Measurements from ENCODE around the gene COL20A1. TPM values are rescaled to one million over a fixed set of nuclear protein-coding genes. Genes with fewer than 3 reads are reported as not detected.

The COL20A1 gene
- total RNA-seq, 4 donors from 2014 or later: 0.20 to 0.44 TPM; not detected in 2

GRCh38 chr20:63375438-63375837 lies 82.5 kb downstream of the COL20A1 start:
- H3K4me1 ChIP-seq: no peaks in the 10 kb centered on the region
- no peak for DNase-seq (ENCODE audit: low spot score in 2 of 2)
- H3K4me3 ChIP-seq: no peak overlapping the region
- no peaks in the 10 kb centered on the region for H3K9me3 ChIP-seq
- no peaks in the 10 kb centered on the region for H3K36me3 ChIP-seq
- H3K27ac ChIP-seq: no peak overlapping the region
- peaks cover 0 to 85% of the 10 kb centered on the region in 2 donors for H3K27me3 ChIP-seq
- 91% methylated on average over 3 of the region's 3 CpGs for WGBS, 2 donors
- no peak for TF ChIP-seq CTCF (IDR thresholded peaks at IDR 0.05)
- no peak for TF ChIP-seq EP300 (IDR thresholded peaks at IDR 0.05)
- no peak for TF ChIP-seq POLR2A (IDR thresholded peaks at IDR 0.05)

GRCh38 chr20:63376283-63377250 lies 83.6 kb downstream of the COL20A1 start:
- Histone ChIP-seq H3K27me3 (peaks cover 0 to 79% of the 10 kb centered on the region in 2 donors), H3K4me1 (no peaks in the 10 kb centered on the region), H3K36me3 (no peaks in the 10 kb centered on the region), H3K9me3 (no peaks in the 10 kb centered on the region), H3K27ac (no peak overlapping the region), H3K4me3 (no peak overlapping the region)
- WGBS, 2 donors: 37 to 43% methylated on average over 19 to 31 of the region's 31 CpGs
- no peak for TF ChIP-seq CTCF (IDR thresholded peaks at IDR 0.05)
- TF ChIP-seq EP300 (IDR thresholded peaks at IDR 0.05): no peak
- no peak for TF ChIP-seq POLR2A (IDR thresholded peaks at IDR 0.05)
- no peak for DNase-seq (ENCODE audit: low spot score in 2 of 2)

GRCh38 chr20:63377256-63377941 lies 84.4 kb downstream of the COL20A1 start:
- Histone ChIP-seq H3K27ac (no peak overlapping the region), H3K4me3 (no peak overlapping the region), H3K36me3 (no peaks in the 10 kb centered on the region), H3K4me1 (peaks cover 0 to 3% (median 0%) of the 10 kb centered on the region in 4 donors), H3K9me3 (no peaks in the 10 kb centered on the region), H3K27me3 (peaks cover 0 to 83% of the 10 kb centered on the region in 2 donors)
- 10 to 12% methylated on average over 28 to 32 of the region's 32 CpGs for WGBS, 2 donors
- no peak for TF ChIP-seq EP300 (IDR thresholded peaks at IDR 0.05)
- no peak for TF ChIP-seq CTCF (IDR thresholded peaks at IDR 0.05)
- no peak for TF ChIP-seq POLR2A (IDR thresholded peaks at IDR 0.05)
- no peak for DNase-seq (ENCODE audit: low spot score in 2 of 2)

GRCh38 chr20:63377951-63378381 lies 85.0 kb downstream of the COL20A1 start:
- H3K27ac ChIP-seq: no peak overlapping the region
- H3K9me3 ChIP-seq: no peaks in the 10 kb centered on the region
- TF ChIP-seq CTCF (IDR thresholded peaks at IDR 0.05) (no peak), POLR2A (IDR thresholded peaks at IDR 0.05) (no peak), EP300 (IDR thresholded peaks at IDR 0.05) (no peak)
- no peak for DNase-seq (ENCODE audit: low spot score in 2 of 2)
- peaks cover 0 to 3% (median 0%) of the 10 kb centered on the region in 4 donors for H3K4me1 ChIP-seq
- H3K4me3 ChIP-seq: no peak overlapping the region
- 30 to 34% methylated on average over 14 of the region's 15 CpGs for WGBS, 2 donors
- H3K36me3 ChIP-seq: no peaks in the 10 kb centered on the region
- H3K27me3 ChIP-seq: peaks cover 0 to 83% of the 10 kb centered on the region in 2 donors

Data from tibial nerve (tissue), 4 donors.